ENCODE measurements around the gene TSHZ1. TPM values are rescaled to one million over a fixed set of nuclear protein-coding genes. Genes with fewer than 3 reads are reported as not detected.

Gene TSHZ1
- total and polyA plus RNA-seq, 4 donors: 6.2 to 19.9 (median 11.2) TPM

GRCh38 chr18:75176849-75177248 is 33.7 kb upstream of the TSHZ1 start:
- H3K27ac ChIP-seq (ENCODE audit: low read depth in 1 of 2, low read length in 1 of 2): no peak overlapping the region
- H3K27me3 ChIP-seq (ENCODE audit: control insufficient read depth in 3 of 3, insufficient read depth in 3 of 3, low read length in 2 of 3): no peaks in the 10 kb centered on the region
- ATAC-seq (ENCODE audit: insufficient read depth, low FRiP score): no peak

GRCh38 chr18:75178376-75178775 is 32.2 kb upstream of the TSHZ1 start:
- 95 to 97% methylated on average over 11 of the region's 11 CpGs for WGBS, 2 donors
- TF ChIP-seq CTCF (IDR thresholded peaks at IDR 0.05; ENCODE audit: control extremely low read depth, extremely low read depth): no peak
- Histone ChIP-seq H3K9me3 (ENCODE audit: control insufficient read depth in 4 of 4, insufficient read depth in 3 of 4, low read length in 3 of 4) (no peaks in the 10 kb centered on the region), H3K36me3 (ENCODE audit: control insufficient read depth in 4 of 4, insufficient read depth in 4 of 4, low read length in 4 of 4) (no peaks in the 10 kb centered on the region), H3K4me3 (no peak overlapping the region), H3K27ac (ENCODE audit: low read depth in 1 of 2, low read length in 1 of 2) (no peak overlapping the region), H3K4me1 (ENCODE audit: control insufficient read depth in 5 of 5, insufficient read depth in 5 of 5, low read length in 5 of 5) (no peaks in the 10 kb centered on the region), H3K27me3 (ENCODE audit: control insufficient read depth in 3 of 3, insufficient read depth in 3 of 3, low read length in 2 of 3) (no peaks in the 10 kb centered on the region), H3K9ac (ENCODE audit: insufficient read depth in 1 of 2, low read length in 2 of 2) (no peak overlapping the region)
- no peak for ATAC-seq (ENCODE audit: insufficient read depth, low FRiP score)
- no peak for DNase-seq

More at GRCh38 chr18:75176849-75177248, 33.7 kb upstream of the TSHZ1 start:
- no peaks in the 10 kb centered on the region for H3K4me1 ChIP-seq (ENCODE audit: control insufficient read depth in 5 of 5, insufficient read depth in 5 of 5, low read length in 5 of 5)
- H3K4me3 ChIP-seq: no peak overlapping the region
- no peak for DNase-seq
- no peak for TF ChIP-seq CTCF (IDR thresholded peaks at IDR 0.05; ENCODE audit: control extremely low read depth, extremely low read depth)
- WGBS, 2 donors: 89 to 91% methylated on average over 8 of the region's 8 CpGs
- no peak overlapping the region for H3K9ac ChIP-seq (ENCODE audit: insufficient read depth in 1 of 2, low read length in 2 of 2)
- no peaks in the 10 kb centered on the region for H3K36me3 ChIP-seq (ENCODE audit: control insufficient read depth in 4 of 4, insufficient read depth in 4 of 4, low read length in 4 of 4)
- no peaks in the 10 kb centered on the region for H3K9me3 ChIP-seq (ENCODE audit: control insufficient read depth in 4 of 4, insufficient read depth in 3 of 4, low read length in 3 of 4)

DNA sequence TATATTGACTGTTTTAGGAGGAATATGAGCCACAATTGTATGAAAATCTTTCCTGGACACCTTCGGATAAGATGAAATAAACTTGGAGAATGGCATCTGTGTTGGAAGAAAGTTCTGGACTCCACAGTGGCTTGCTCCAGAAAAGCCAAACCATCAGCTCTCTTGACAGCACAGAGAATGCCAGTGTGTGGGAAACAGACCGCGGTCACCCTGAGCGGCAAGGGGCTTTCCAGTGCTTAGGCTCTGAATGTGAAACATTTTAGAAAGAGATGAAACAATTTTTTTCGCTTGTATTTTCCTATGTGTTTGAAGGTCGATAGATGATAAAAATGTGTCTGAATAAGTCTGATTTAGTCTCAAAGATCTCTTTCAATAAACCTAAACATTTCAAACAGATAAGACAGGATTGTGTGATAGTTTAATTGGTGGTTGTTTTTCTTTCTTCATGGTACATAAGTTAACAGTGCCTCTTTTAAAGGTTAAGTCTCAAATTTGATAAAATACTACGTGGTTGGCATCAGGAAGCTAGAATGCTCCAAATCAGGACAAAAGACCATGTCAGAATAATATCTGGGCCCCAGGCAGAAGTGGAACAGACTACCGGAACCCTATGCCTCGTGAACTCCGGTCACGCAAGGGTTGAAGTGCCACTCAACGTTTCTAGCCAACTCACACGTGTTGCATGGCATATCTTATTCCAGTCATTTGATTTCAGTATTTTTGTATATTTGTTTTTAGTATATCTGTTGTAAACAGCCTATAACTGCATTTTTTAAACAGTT is 30.6 kb upstream of the TSHZ1 start:
- 78 to 89% methylated on average over 13 of the region's 13 CpGs for WGBS, 2 donors
- Histone ChIP-seq H3K4me3 (no peak overlapping the region), H3K36me3 (ENCODE audit: control insufficient read depth in 4 of 4, insufficient read depth in 4 of 4, low read length in 4 of 4) (no peaks in the 10 kb centered on the region), H3K9ac (ENCODE audit: insufficient read depth in 1 of 2, low read length in 2 of 2) (no peak overlapping the region), H3K27ac (ENCODE audit: low read depth in 1 of 2, low read length in 1 of 2) (no peak overlapping the region), H3K4me1 (ENCODE audit: control insufficient read depth in 5 of 5, insufficient read depth in 5 of 5, low read length in 5 of 5) (peaks cover 0 to 5% (median 0%) of the 10 kb centered on the region in 5 donors), H3K27me3 (ENCODE audit: control insufficient read depth in 3 of 3, insufficient read depth in 3 of 3, low read length in 2 of 3) (no peaks in the 10 kb centered on the region), H3K9me3 (ENCODE audit: control insufficient read depth in 4 of 4, insufficient read depth in 3 of 4, low read length in 3 of 4) (no peaks in the 10 kb centered on the region)
- no peak for TF ChIP-seq CTCF (IDR thresholded peaks at IDR 0.05; ENCODE audit: control extremely low read depth, extremely low read depth)
- ATAC-seq (ENCODE audit: insufficient read depth, low FRiP score) (no peak), DNase-seq (no peak)
